OCI-LY1 (cell line): ENCODE data around the gene RASSF10.

Experiments
- H2AFZ ChIP-seq: fragments of 200-600 bp; sonication (generic), shearing (Covaris generic); 2 replicates; pipeline ENCODE4 v1.6.0; 2014; ENCODE audit warnings: antibody characterized with exemption, mild to moderate bottlenecking, low read length
- H3F3A ChIP-seq: fragments of 200-600 bp; sonication (generic), shearing (Covaris generic); 2 replicates; pipeline ENCODE4 v1.6.0; 2014; ENCODE audit warnings: mild to moderate bottlenecking, antibody characterized with exemption, low read length, moderate library complexity; ENCODE audit not compliant: insufficient read depth
- H3K27ac ChIP-seq: fragments of 200-600 bp; sonication (generic); 2 replicates; pipeline ENCODE4 v1.5.1; 2014; ENCODE audit warnings: low read length, mixed run types, mild to moderate bottlenecking, low read depth; ENCODE audit not compliant: poor library complexity, severe bottlenecking
- H3K27me3 ChIP-seq: fragments of 200-600 bp; sonication (generic); 2 replicates; pipeline ENCODE4 v1.6.0; 2014; ENCODE audit warnings: antibody characterized with exemption, mild to moderate bottlenecking, low read length, moderate library complexity; ENCODE audit not compliant: insufficient read depth
- H3K36me3 ChIP-seq: fragments of 200-600 bp; sonication (generic); 2 replicates; pipeline ENCODE4 v1.6.1; 2014; ENCODE audit warnings: mild to moderate bottlenecking, antibody characterized with exemption, low read length, moderate library complexity, mixed read lengths; ENCODE audit not compliant: insufficient read depth
- H3K4me1 ChIP-seq: fragments of 200-600 bp; sonication (generic); 2 replicates; pipeline ENCODE4 v1.5.1; 2014; ENCODE audit warnings: mild to moderate bottlenecking, low read length, moderate library complexity; ENCODE audit not compliant: insufficient read depth, severe bottlenecking
- H3K4me2 ChIP-seq: fragments of 200-600 bp; sonication (generic), shearing (Covaris generic); 2 replicates; pipeline ENCODE4 v1.6.1; 2014; ENCODE audit warnings: low read length
- H3K4me3 ChIP-seq: fragments of 200-600 bp; sonication (generic); 2 replicates; pipeline ENCODE4 v1.5.1; 2014; ENCODE audit warnings: low read length, low read depth, mild to moderate bottlenecking, mixed read lengths; ENCODE audit not compliant: poor library complexity, severe bottlenecking
- H3K79me2 ChIP-seq: fragments of 200-600 bp; shearing (Covaris generic); 2 replicates; pipeline ENCODE4 v1.6.1; 2016; ENCODE audit warnings: mixed run types, low read length, mixed read lengths; ENCODE audit not compliant: insufficient read depth
- H3K9ac ChIP-seq: fragments of 200-600 bp; sonication (generic), shearing (Covaris generic); 2 replicates; pipeline ENCODE4 v1.6.1; 2014; ENCODE audit warnings: mild to moderate bottlenecking, low read length, mixed read lengths
- H3K9me2 ChIP-seq: fragments of 200-600 bp; sonication (generic), shearing (Covaris generic); 2 replicates; pipeline ENCODE4 v1.6.1; 2014; ENCODE audit warnings: low read depth, mild to moderate bottlenecking, low read length, mixed read lengths
- H3K9me3 ChIP-seq: fragments of 200-600 bp; shearing (Covaris generic); 2 replicates; pipeline ENCODE4 v1.6.1; 2014; ENCODE audit warnings: low read length, mixed read lengths
- H4K20me1 ChIP-seq: fragments of 200-600 bp; sonication (generic), shearing (Covaris generic); 2 replicates; pipeline ENCODE4 v1.6.0; 2016; ENCODE audit warnings: mild to moderate bottlenecking, low read length; ENCODE audit not compliant: insufficient read depth
- EZH2 ChIP-seq: fragments of 200-600 bp; sonication (generic), shearing (Covaris generic); IDR thresholded peaks from 2 replicates; pipeline ENCODE4 v1.8.0; 2017; ENCODE audit warnings: borderline replicate concordance, mixed run types, mild to moderate bottlenecking, antibody characterized with exemption, low read length, moderate library complexity, mixed read lengths
- TF ChIP-seq, protein P1 (sequence below): fragments of 200-600 bp; sonication (generic), shearing (Covaris generic); IDR thresholded peaks from 2 replicates; pipeline ENCODE4 v1.5.1; 2017; ENCODE audit warnings: mild to moderate bottlenecking, antibody characterized with exemption, low read length, moderate library complexity, mixed read lengths

Gene RASSF10

DNA sequence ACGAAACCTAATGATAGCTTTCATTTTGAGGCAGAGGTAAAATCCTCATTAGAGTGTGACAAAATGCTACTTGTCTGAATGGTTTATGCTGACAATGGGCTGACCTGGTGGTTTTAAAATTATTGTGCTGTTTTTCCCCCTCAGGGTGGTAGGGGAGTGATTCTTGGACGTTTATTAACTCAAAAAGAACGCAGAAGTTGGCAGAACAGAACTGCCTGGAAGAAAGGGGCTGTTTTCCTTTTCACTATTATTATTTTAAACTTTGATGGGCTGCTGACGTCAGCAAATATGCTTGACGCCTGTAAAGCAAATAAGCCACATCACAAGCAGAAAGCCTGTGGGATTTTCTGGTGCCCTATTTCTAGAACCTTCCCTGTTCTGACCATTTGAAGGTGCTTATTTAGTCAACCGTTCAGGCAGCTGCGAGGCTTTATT is 4.0 kb downstream of the RASSF10 start:
- H3K36me3 ChIP-seq: no peaks in the 10 kb centered on the region
- no peaks in the 10 kb centered on the region for H3K9me2 ChIP-seq
- no peaks in the 10 kb centered on the region for H3K79me2 ChIP-seq
- H3K4me3 ChIP-seq: no peak overlapping the region
- H3K27ac ChIP-seq: no peak overlapping the region
- TF ChIP-seq EZH2: no peak
- TF ChIP-seq, protein P1, sequence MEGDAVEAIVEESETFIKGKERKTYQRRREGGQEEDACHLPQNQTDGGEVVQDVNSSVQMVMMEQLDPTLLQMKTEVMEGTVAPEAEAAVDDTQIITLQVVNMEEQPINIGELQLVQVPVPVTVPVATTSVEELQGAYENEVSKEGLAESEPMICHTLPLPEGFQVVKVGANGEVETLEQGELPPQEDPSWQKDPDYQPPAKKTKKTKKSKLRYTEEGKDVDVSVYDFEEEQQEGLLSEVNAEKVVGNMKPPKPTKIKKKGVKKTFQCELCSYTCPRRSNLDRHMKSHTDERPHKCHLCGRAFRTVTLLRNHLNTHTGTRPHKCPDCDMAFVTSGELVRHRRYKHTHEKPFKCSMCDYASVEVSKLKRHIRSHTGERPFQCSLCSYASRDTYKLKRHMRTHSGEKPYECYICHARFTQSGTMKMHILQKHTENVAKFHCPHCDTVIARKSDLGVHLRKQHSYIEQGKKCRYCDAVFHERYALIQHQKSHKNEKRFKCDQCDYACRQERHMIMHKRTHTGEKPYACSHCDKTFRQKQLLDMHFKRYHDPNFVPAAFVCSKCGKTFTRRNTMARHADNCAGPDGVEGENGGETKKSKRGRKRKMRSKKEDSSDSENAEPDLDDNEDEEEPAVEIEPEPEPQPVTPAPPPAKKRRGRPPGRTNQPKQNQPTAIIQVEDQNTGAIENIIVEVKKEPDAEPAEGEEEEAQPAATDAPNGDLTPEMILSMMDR: no peak
- no peaks in the 10 kb centered on the region for H3F3A ChIP-seq
- no peaks in the 10 kb centered on the region for H3K9me3 ChIP-seq
- H2AFZ ChIP-seq: no peak overlapping the region
- no peak overlapping the region for H3K9ac ChIP-seq
- H3K4me1 ChIP-seq: no peaks in the 10 kb centered on the region
- no peak overlapping the region for H3K4me2 ChIP-seq
- no peaks in the 10 kb centered on the region for H3K27me3 ChIP-seq
- H4K20me1 ChIP-seq: no peaks in the 10 kb centered on the region

DNA sequence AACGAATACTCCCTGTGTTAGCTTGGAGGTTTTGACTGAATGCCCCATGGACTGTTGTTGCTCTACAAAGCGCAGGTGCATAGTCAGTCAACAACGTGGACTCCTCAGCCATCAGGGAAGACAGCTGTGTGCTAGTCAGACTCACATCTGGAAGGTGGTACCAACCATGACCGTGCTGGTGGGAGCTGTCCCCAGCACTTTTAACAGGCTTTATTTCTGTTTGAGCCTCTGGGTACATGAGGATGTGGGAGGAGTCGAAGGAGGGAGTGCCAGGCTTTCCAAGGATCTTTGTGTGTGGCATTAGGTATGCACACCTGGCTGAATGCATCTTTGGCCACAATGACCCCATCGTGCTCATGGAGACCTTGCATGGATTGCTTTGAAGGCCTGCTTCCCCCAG is 6.6 kb downstream of the RASSF10 start:
- Histone ChIP-seq H3K9me3 (no peaks in the 10 kb centered on the region), H3K27ac (no peak overlapping the region), H3K27me3 (no peaks in the 10 kb centered on the region), H3K36me3 (no peaks in the 10 kb centered on the region), H3K4me3 (no peak overlapping the region), H3K79me2 (no peaks in the 10 kb centered on the region), H3F3A (no peaks in the 10 kb centered on the region), H3K9ac (no peak overlapping the region), H4K20me1 (no peaks in the 10 kb centered on the region), H2AFZ (no peak overlapping the region), H3K9me2 (no peaks in the 10 kb centered on the region), H3K4me1 (no peaks in the 10 kb centered on the region), H3K4me2 (no peak overlapping the region)
- TF ChIP-seq, protein P1: no peak
- no peak for TF ChIP-seq EZH2

DNA sequence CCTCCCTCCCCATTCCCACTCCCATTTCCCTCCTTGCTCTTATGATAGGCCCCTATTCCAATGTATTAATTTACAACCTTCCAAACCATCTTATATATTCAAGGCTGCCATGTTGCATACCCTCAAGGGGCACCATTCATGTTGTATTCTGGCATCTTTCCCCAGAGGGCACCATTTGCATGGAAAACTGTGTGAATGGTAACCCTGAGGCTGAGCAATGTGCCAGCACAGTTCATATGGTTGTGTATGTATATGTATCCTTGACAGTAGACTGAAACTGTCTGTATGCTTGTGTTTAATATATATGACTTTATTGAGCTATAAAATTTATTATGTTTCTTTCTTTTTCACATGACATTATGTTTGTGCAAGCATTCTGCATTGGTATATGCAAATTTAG is 7.3 kb downstream of the RASSF10 start:
- no peaks in the 10 kb centered on the region for H3K9me2 ChIP-seq
- H4K20me1 ChIP-seq: no peaks in the 10 kb centered on the region
- no peak overlapping the region for H2AFZ ChIP-seq
- H3K9me3 ChIP-seq: no peaks in the 10 kb centered on the region
- no peak overlapping the region for H3K9ac ChIP-seq
- no peak for TF ChIP-seq EZH2
- TF ChIP-seq, protein P1: no peak
- no peak overlapping the region for H3K27ac ChIP-seq
- no peaks in the 10 kb centered on the region for H3F3A ChIP-seq
- H3K4me3 ChIP-seq: no peak overlapping the region
- no peaks in the 10 kb centered on the region for H3K36me3 ChIP-seq
- no peaks in the 10 kb centered on the region for H3K79me2 ChIP-seq
- H3K27me3 ChIP-seq: no peaks in the 10 kb centered on the region
- no peaks in the 10 kb centered on the region for H3K4me1 ChIP-seq
- no peak overlapping the region for H3K4me2 ChIP-seq
